GM23248 (cell line): ENCODE results near the gene FSTL1. TPM values are rescaled to one million over a fixed set of nuclear protein-coding genes. Genes with fewer than 3 reads are reported as not detected.

Experiments
- DNase-seq: peaks from one replicate; pipeline ENCODE4 v3.0.0-alpha.2; 2015
- H2AFZ ChIP-seq: fragments of 200-600 bp; sonication (generic); 2 replicates; pipeline ENCODE4 v1.6.1; 2016; ENCODE audit warnings: antibody characterized with exemption
- H3F3A ChIP-seq: fragments of 200-600 bp; sonication (generic); 2 replicates; pipeline ENCODE4 v1.6.1; 2016; ENCODE audit warnings: mild to moderate bottlenecking, antibody characterized with exemption, mixed run types; ENCODE audit not compliant: insufficient read depth
- H3K27ac ChIP-seq: fragments of 200-600 bp; sonication (generic); 2 replicates; pipeline ENCODE4 v1.5.1; 2016; ENCODE audit warnings: mild to moderate bottlenecking
- H3K27me3 ChIP-seq: fragments of 200-600 bp; sonication (generic); replicated peaks from 2 replicates; pipeline ENCODE4 v1.6.1; 2016; ENCODE audit warnings: mild to moderate bottlenecking; ENCODE audit not compliant: insufficient read depth
- H3K36me3 ChIP-seq: fragments of 200-600 bp; sonication (generic); 2 replicates; pipeline ENCODE4 v1.6.1; 2016; ENCODE audit warnings: low read depth, mild to moderate bottlenecking
- H3K4me1 ChIP-seq: fragments of 200-600 bp; sonication (generic); 2 replicates; pipeline ENCODE4 v1.6.1; 2016; ENCODE audit warnings: mild to moderate bottlenecking; ENCODE audit not compliant: insufficient read depth
- H3K4me2 ChIP-seq: fragments of 200-600 bp; sonication (generic); one replicate; pipeline ENCODE4 v1.6.1; 2016; ENCODE audit warnings: mild to moderate bottlenecking; ENCODE audit not compliant: unreplicated experiment
- H3K4me3 ChIP-seq: fragments of 200-600 bp; sonication (generic); 2 replicates; pipeline ENCODE4 v1.5.1; 2016; ENCODE audit warnings: mild to moderate bottlenecking
- H3K79me2 ChIP-seq: fragments of 200-600 bp; sonication (generic); 2 replicates; pipeline ENCODE4 v1.6.1; 2016; ENCODE audit warnings: mild to moderate bottlenecking; ENCODE audit not compliant: insufficient read depth
- H3K9ac ChIP-seq: fragments of 200-600 bp; sonication (generic); 2 replicates; pipeline ENCODE4 v1.6.1; 2016; ENCODE audit warnings: mild to moderate bottlenecking
- H3K9me2 ChIP-seq: fragments of 200-600 bp; sonication (generic); 2 replicates; pipeline ENCODE4 v1.6.1; 2016; ENCODE audit warnings: mixed run types, mild to moderate bottlenecking, moderate library complexity; ENCODE audit not compliant: insufficient read depth
- H3K9me3 ChIP-seq: fragments of 200-600 bp; sonication (generic); one replicate; pipeline ENCODE4 v1.6.1; 2017; ENCODE audit warnings: low read depth
- H4K20me1 ChIP-seq: fragments of 200-600 bp; sonication (generic); 2 replicates; pipeline ENCODE4 v1.6.0; 2016; ENCODE audit not compliant: insufficient read depth
- EZH2 ChIP-seq: fragments of 200-600 bp; sonication (generic); IDR thresholded peaks from 2 replicates; pipeline ENCODE4 v1.6.1; 2018; ENCODE audit warnings: antibody characterized with exemption, mild to moderate bottlenecking; ENCODE audit not compliant: insufficient read depth, poor library complexity, severe bottlenecking
- EZH2phosphoT487 ChIP-seq: fragments of 200-600 bp; sonication (generic); IDR thresholded peaks from 2 replicates; pipeline ENCODE4 v1.6.1; 2018; ENCODE audit warnings: antibody characterized with exemption, moderate library complexity, mild to moderate bottlenecking, low read depth; ENCODE audit not compliant: insufficient read depth
- whole genome bisulfite sequencing, 2 experiments: methylation state at CpG; one replicate each; pipeline ENCODE4 v1.1.6; 2015 to 2017; ENCODE audit warnings: low lambda C conversion rate in 2 of 2, low coverage in 1 of 2; ENCODE audit errors: missing lambda C conversion rate in 2 of 2; 5-methylcytosine and 5-hydroxymethylcytosine counted together
- in situ Hi-C: fragments of 300-500 bp; cut with MboI; formaldehyde crosslinking; loops from 2 replicates; pipeline ENCODE4 v1.15.0; 2020
- polyA plus RNA-seq: library from polyadenylated mRNA; unstranded; fragments of >200 nt; fragmentation: Nextera tagmentation; extraction: Ambion mirVana; gene quantifications from 2 replicates; pipeline ENCODE4 v1.2.1, GENCODE V29; 2016
- total RNA-seq: library from RNA; depleted of rRNA; stranded (reverse); fragments of >200 nt; shearing (Covaris generic); gene quantifications from 2 replicates; pipeline ENCODE4 v1.2.3, GENCODE V29; 2014

The FSTL1 gene
- total and polyA plus RNA-seq, 2 experiments from 2014 or later: 1,910 to 4,171 TPM

- Histone ChIP-seq H3K79me2 (peaks cover 69% of the 10 kb centered on the region), H3K9me2 (no peaks in the 10 kb centered on the region), H4K20me1 (no peaks in the 10 kb centered on the region), H3K9ac (no peak overlapping the region), H3F3A (peaks cover 83% of the 10 kb centered on the region), H3K4me2 (no peak overlapping the region), H3K27me3 (no peaks in the 10 kb centered on the region), H2AFZ (no peak overlapping the region), H3K4me3 (no peak overlapping the region), H3K27ac (peak overlapping the region; percentile 9), H3K9me3 (no peaks in the 10 kb centered on the region), H3K4me1 (peaks cover 4% of the 10 kb centered on the region; the same call in 1 of the 2 replicates), H3K36me3 (peaks cover 86% of the 10 kb centered on the region)
- 90 to 94% methylated on average over 3 of the region's 3 CpGs for WGBS, 2 experiments
- DNase-seq: no peak
- in situ Hi-C loops: loop anchor here (25.0 kb wide), 1 partner anchor 377 kb away; no protein-coding TSS in a partner anchor
- no peak for TF ChIP-seq EZH2phosphoT487
- TF ChIP-seq EZH2: no peak
These were observed 40.7 kb downstream of the FSTL1 start for GRCh38 chr3:120410116-120410515.

- in situ Hi-C loops: loop anchor here (10.0 to 25.0 kb wide), 2 partner anchors 163 to 380 kb away; no protein-coding TSS in a partner anchor
- peaks cover 4% of the 10 kb centered on the region; the same call in 1 of the 2 replicates for H3K4me1 ChIP-seq
These were observed 43.1 kb downstream of the FSTL1 start for GRCh38 chr3:120407508-120408287.

GRCh38 chr3:120404876-120405275 is 45.9 kb downstream of the FSTL1 start:
- peak; percentile 60 for DNase-seq
- 87 to 88% methylated on average over 3 of the region's 3 CpGs for WGBS, 2 experiments
- Histone ChIP-seq H3K9me3 (no peaks in the 10 kb centered on the region), H3K36me3 (peaks cover 100% of the 10 kb centered on the region), H3K4me1 (no peaks in the 10 kb centered on the region), H3K79me2 (peaks cover 41% of the 10 kb centered on the region), H4K20me1 (no peaks in the 10 kb centered on the region), H3K4me2 (no peak overlapping the region), H3F3A (peaks cover 98% of the 10 kb centered on the region), H3K9ac (peak overlapping the region; percentile 15; the same call in 1 of the 2 replicates), H3K27me3 (no peaks in the 10 kb centered on the region), H3K4me3 (no peak overlapping the region), H3K9me2 (no peaks in the 10 kb centered on the region), H2AFZ (no peak overlapping the region), H3K27ac (peak overlapping the region; percentile 33)
- TF ChIP-seq EZH2: no peak
- no peak for TF ChIP-seq EZH2phosphoT487
- in situ Hi-C loops: loop anchor here (10.0 to 25.0 kb wide), 2 partner anchors 160 to 382 kb away; no protein-coding TSS in a partner anchor

More at GRCh38 chr3:120407508-120408287, 43.1 kb downstream of the FSTL1 start:
- peaks cover 100% of the 10 kb centered on the region for H3K36me3 ChIP-seq
- TF ChIP-seq EZH2 (no peak), EZH2phosphoT487 (no peak)
- H3K9me3 ChIP-seq: no peaks in the 10 kb centered on the region
- H3F3A ChIP-seq: peaks cover 97% of the 10 kb centered on the region
- H3K9me2 ChIP-seq: no peaks in the 10 kb centered on the region
- H3K4me3 ChIP-seq: no peak overlapping the region
- no peak overlapping the region for H2AFZ ChIP-seq
- WGBS, 2 experiments: 53 to 59% methylated on average over 2 of the region's 2 CpGs
- no peak for DNase-seq
- peaks cover 60% of the 10 kb centered on the region for H3K79me2 ChIP-seq
- no peaks in the 10 kb centered on the region for H4K20me1 ChIP-seq
- H3K27ac ChIP-seq: peak overlapping the region; percentile 10
- H3K27me3 ChIP-seq: no peaks in the 10 kb centered on the region
- no peak overlapping the region for H3K9ac ChIP-seq
- no peak overlapping the region for H3K4me2 ChIP-seq

- Histone ChIP-seq H3K79me2 (peaks cover 21% of the 10 kb centered on the region), H3K9me2 (no peaks in the 10 kb centered on the region), H3K9me3 (no peaks in the 10 kb centered on the region), H3F3A (peaks cover 98% of the 10 kb centered on the region), H3K9ac (no peak overlapping the region), H3K27ac (peak overlapping the region; percentile 3; the same call in 1 of the 2 replicates), H3K4me2 (no peak overlapping the region), H3K36me3 (peaks cover 100% of the 10 kb centered on the region), H3K27me3 (no peaks in the 10 kb centered on the region), H4K20me1 (no peaks in the 10 kb centered on the region), H2AFZ (no peak overlapping the region), H3K4me1 (no peaks in the 10 kb centered on the region), H3K4me3 (no peak overlapping the region)
- in situ Hi-C loops: loop anchor here (10.0 to 25.0 kb wide), 2 partner anchors 157 to 385 kb away; no protein-coding TSS in a partner anchor
- TF ChIP-seq EZH2: no peak
- no peak for TF ChIP-seq EZH2phosphoT487
- no peak for DNase-seq
These were observed 48.5 kb downstream of the FSTL1 start for GRCh38 chr3:120402257-120402656.
